ENCODE measurements around the gene INTS15.
"Not testable (repeated sequence)": the region's sequence is repeated elsewhere in the genome, so short reads cannot be mapped to it uniquely, and the experiment has no call there.

Gene INTS15

GRCh38 chr7:6619961-6620360, 30.1 kb downstream of the INTS15 start:
- peak in 1 of 5 donors; percentile 21 for DNase-seq

GRCh38 chr7:6621195-6622133, 31.6 kb downstream of the INTS15 start:
- no peak for DNase-seq

- DNase-seq, result no peak
Measured at GRCh38 chr7:6622134-6622710, 32.4 kb downstream of the INTS15 start.

- peak in 1 of 5 donors; percentile 15 for DNase-seq
Measured at GRCh38 chr7:6623589-6624245, 33.9 kb downstream of the INTS15 start.

- DNase-seq, result no peak
Measured at GRCh38 chr7:6624246-6624611, 34.4 kb downstream of the INTS15 start.

- DNase-seq, result no peak
Measured at GRCh38 chr7:6628045-6628444, 38.2 kb downstream of the INTS15 start.

GRCh38 chr7:6630007-6630849, 40.4 kb downstream of the INTS15 start:
- no peak for DNase-seq

- DNase-seq, result no peak
Measured at GRCh38 chr7:6631605-6632004, 41.8 kb downstream of the INTS15 start.

GRCh38 chr7:6634021-6634420, 44.2 kb downstream of the INTS15 start:
- DNase-seq, result no peak

GRCh38 chr7:6634971-6635370, 45.1 kb downstream of the INTS15 start:
- DNase-seq, result not testable (repeated sequence)

GRCh38 chr7:6636741-6637543, 47.1 kb downstream of the INTS15 start, which contains the start of gene ZNF316:
Gene ZNF316, plus strand, starts transcription at chr7:6637318. Its CDS starts 5,092 bp downstream, at chr7:6642410.
- DNase-seq, result peak; percentile 33 to 64 (median 49)

- DNase-seq, result peak; percentile 20 to 50 (median 41)
Measured at GRCh38 chr7:6637544-6638229, 47.9 kb downstream of the INTS15 start.

GRCh38 chr7:6639032-6639431, 49.2 kb downstream of the INTS15 start:
- DNase-seq, result no peak

- no peak for DNase-seq
Measured at GRCh38 chr7:6639627-6640026, 49.8 kb downstream of the INTS15 start.

- DNase-seq, result no peak
Measured at GRCh38 chr7:6640246-6640721, 50.5 kb downstream of the INTS15 start.

- DNase-seq, result no peak
Measured at GRCh38 chr7:6641305-6642035, 51.6 kb downstream of the INTS15 start.

GRCh38 chr7:6642239-6642839, 52.5 kb downstream of the INTS15 start:
- no peak for DNase-seq

GRCh38 chr7:6642861-6643640, 53.2 kb downstream of the INTS15 start:
- no peak for DNase-seq

Data from T-helper 1 cell (primary cell).